Natural killer cell (primary cell): ENCODE data around the gene KCNJ2. TPM values are rescaled to one million over a fixed set of nuclear protein-coding genes. Genes with fewer than 3 reads are reported as not detected.

ENCODE experiments used
- ATAC-seq, 3 donors: fragments of 150-1000 bp in 2 of 3; fragments of 200-7000 bp in 1 of 3; cut with Tn5 transposase; 1 replicate in 1 of 3; 2 replicates in 2 of 3; pipeline ENCODE4 v1.10.0; 2021; ENCODE audit warnings: mild to moderate bottlenecking in 2 of 3, moderate library complexity in 2 of 3
- DNase-seq, 2 donors: peaks; one replicate each; pipeline versions ENCODE4 v3.0.0 to v3.0.0-alpha.2; 2013 to 2021; ENCODE audit warnings: mixed read lengths in 1 of 2
- H3K27ac ChIP-seq: one replicate; pipeline ENCODE4 v1.5.1; 2013; ENCODE audit warnings: mild to moderate bottlenecking, low read length
- H3K27me3 ChIP-seq: one replicate; pipeline ENCODE4 v1.6.1; 2013; ENCODE audit warnings: low read length; ENCODE audit not compliant: control insufficient read depth, insufficient read depth
- H3K36me3 ChIP-seq: one replicate; pipeline ENCODE4 v1.6.1; 2013; ENCODE audit warnings: low read length; ENCODE audit not compliant: control insufficient read depth, insufficient read depth
- H3K4me1 ChIP-seq: one replicate; pipeline ENCODE4 v1.6.1; 2013; ENCODE audit warnings: low read length; ENCODE audit not compliant: control insufficient read depth, insufficient read depth
- H3K4me3 ChIP-seq: one replicate; pipeline ENCODE4 v1.5.1; 2013; ENCODE audit warnings: low read length
- H3K9me3 ChIP-seq: one replicate; pipeline ENCODE4 v1.6.1; 2013; ENCODE audit warnings: low read length; ENCODE audit not compliant: control insufficient read depth, insufficient read depth
- H3K27ac Mint-ChIP-seq, 2 donors: one replicate each; pipeline ENCODE4 v1.8.0; 2022; ENCODE audit warnings: mild to moderate bottlenecking in 2 of 2, mixed read lengths in 2 of 2, moderate library complexity in 1 of 2
- H3K27me3 Mint-ChIP-seq, 2 donors: one replicate each; pipeline ENCODE4 v1.8.0; 2022; ENCODE audit warnings: low read depth in 2 of 2, mixed read lengths in 2 of 2
- H3K36me3 Mint-ChIP-seq: one replicate; pipeline ENCODE4 v1.8.0; 2022; ENCODE audit warnings: mixed read lengths
- H3K4me1 Mint-ChIP-seq, 2 donors: one replicate each; pipeline ENCODE4 v1.8.0; 2022; ENCODE audit warnings: mixed read lengths in 2 of 2
- H3K4me3 Mint-ChIP-seq: one replicate; pipeline ENCODE4 v1.8.0; 2022; ENCODE audit warnings: mild to moderate bottlenecking, moderate library complexity, mixed read lengths
- H3K9me3 Mint-ChIP-seq, 2 donors: one replicate each; pipeline ENCODE4 v1.8.0; 2022; ENCODE audit warnings: mixed read lengths in 2 of 2
- WGBS: methylation state at CpG from one replicate; pipeline ENCODE4 v1.1.7; 2013; ENCODE audit warnings: missing lambda C conversion rate; ENCODE audit not compliant: insufficient coverage; 5-methylcytosine and 5-hydroxymethylcytosine counted together
- intact Hi-C: fragments of 100-400 bp; cut with micrococcal nuclease; formaldehyde crosslinking; loops from one replicate; pipeline ENCODE4 v1.14.2; 2022
- total RNA-seq, 4 donors: library from RNA; stranded (reverse); fragments of 120-200 nt in 1 of 4; gene quantifications; one replicate each; pipeline versions ENCODE4 v1.2.3 to v1.2.4, GENCODE V29; 2013 to 2022
- TF ChIP-seq, protein P1 (sequence below): fragments of 200-600 bp; IDR thresholded peaks from one replicate; pipeline ENCODE4 v1.8.0; 2022; ENCODE audit warnings: antibody characterized with exemption

Gene KCNJ2
- total RNA-seq, 3 donors from 2014 or later (not counting 1 experiment from before 2014, with no cell fraction given): 0.14 to 2.5 TPM; not detected in 1

DNA sequence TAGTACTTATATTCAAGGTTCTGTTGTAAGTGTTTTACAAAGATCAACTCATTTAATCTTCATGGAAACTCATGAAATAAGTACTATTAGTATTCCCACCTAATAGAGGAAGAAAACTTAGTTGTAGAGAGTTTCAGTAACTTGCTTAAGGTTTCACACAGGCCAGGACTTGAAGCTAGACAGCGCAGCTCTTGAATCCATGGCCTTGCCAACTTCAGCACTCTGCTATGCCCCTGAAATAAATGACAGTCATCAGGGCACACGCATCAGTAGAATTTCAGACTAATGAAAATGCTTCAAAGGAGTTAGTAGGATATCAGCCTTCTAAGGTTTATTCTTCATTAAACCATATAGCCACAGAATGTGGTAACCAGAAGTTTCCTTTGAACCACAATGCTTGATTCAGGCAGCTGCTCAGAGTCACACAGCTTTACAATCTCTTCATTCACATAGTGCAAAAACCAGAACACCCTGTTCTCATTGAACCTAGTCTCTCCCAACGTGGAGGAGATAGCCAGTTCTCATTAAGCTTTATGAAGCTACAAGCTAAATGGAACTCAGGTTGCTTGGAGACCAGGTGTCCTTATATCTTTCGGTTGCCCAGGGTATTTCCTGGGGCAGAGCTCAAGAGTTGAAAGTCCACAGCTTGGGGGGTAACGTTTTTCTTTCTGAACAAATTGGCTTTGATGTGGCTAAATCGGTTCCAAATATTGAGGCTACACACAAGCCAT lies 39.7 kb downstream of the KCNJ2 start:
- Histone ChIP-seq H3K36me3 (no peaks in the 10 kb centered on the region), H3K4me1 (no peaks in the 10 kb centered on the region), H3K27ac (no peak overlapping the region), H3K4me3 (no peak overlapping the region), H3K27me3 (no peaks in the 10 kb centered on the region), H3K9me3 (peaks cover 3% of the 10 kb centered on the region)
- peaks cover 0 to 7% of the 10 kb centered on the region in 2 donors for H3K4me1 Mint-ChIP-seq
- no peaks in the 10 kb centered on the region for H3K36me3 Mint-ChIP-seq
- no peak overlapping the region for H3K27ac Mint-ChIP-seq
- WGBS: 64% methylated on average over 6 of the region's 6 CpGs
- ATAC-seq (no peak), DNase-seq (no peak)
- H3K4me3 Mint-ChIP-seq: no peak overlapping the region
- peaks cover 2 to 10% of the 10 kb centered on the region in 2 donors for H3K9me3 Mint-ChIP-seq
- TF ChIP-seq, protein P1, sequence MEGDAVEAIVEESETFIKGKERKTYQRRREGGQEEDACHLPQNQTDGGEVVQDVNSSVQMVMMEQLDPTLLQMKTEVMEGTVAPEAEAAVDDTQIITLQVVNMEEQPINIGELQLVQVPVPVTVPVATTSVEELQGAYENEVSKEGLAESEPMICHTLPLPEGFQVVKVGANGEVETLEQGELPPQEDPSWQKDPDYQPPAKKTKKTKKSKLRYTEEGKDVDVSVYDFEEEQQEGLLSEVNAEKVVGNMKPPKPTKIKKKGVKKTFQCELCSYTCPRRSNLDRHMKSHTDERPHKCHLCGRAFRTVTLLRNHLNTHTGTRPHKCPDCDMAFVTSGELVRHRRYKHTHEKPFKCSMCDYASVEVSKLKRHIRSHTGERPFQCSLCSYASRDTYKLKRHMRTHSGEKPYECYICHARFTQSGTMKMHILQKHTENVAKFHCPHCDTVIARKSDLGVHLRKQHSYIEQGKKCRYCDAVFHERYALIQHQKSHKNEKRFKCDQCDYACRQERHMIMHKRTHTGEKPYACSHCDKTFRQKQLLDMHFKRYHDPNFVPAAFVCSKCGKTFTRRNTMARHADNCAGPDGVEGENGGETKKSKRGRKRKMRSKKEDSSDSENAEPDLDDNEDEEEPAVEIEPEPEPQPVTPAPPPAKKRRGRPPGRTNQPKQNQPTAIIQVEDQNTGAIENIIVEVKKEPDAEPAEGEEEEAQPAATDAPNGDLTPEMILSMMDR: no peak
- intact Hi-C loops: no loop called here
- H3K27me3 Mint-ChIP-seq: no peaks in the 10 kb centered on the region

DNA sequence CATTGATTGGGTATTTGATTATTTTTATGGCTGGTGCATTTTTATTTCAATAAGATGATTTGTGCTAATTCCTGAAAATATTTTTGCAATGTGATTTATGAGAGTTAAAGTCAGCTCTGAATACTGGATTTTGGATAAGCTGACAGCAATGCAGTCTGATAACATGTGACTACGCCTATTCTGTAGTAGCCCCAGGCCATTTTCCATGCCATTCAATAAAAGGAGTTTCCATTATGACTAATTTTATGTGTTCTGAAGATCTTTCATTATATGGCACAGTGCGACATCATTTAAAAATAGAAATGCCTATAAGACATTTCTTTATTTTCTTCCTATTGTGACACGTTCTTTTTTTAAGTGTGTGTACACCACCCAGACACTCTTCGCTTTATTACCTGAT lies 46.3 kb downstream of the KCNJ2 start:
- H3K9me3 Mint-ChIP-seq: peaks cover 8% of the 10 kb centered on the region in 2 donors
- H3K27ac Mint-ChIP-seq: no peak overlapping the region
- H3K9me3 ChIP-seq: peaks cover 4% of the 10 kb centered on the region
- H3K36me3 ChIP-seq: no peaks in the 10 kb centered on the region
- H3K4me1 Mint-ChIP-seq: no peaks in the 10 kb centered on the region
- TF ChIP-seq, protein P1: no peak
- WGBS: 93% methylated on average over 4 of the region's 4 CpGs
- no peak overlapping the region for H3K4me3 Mint-ChIP-seq
- ATAC-seq (no peak), DNase-seq (no peak)
- H3K27me3 ChIP-seq: no peaks in the 10 kb centered on the region
- H3K36me3 Mint-ChIP-seq: no peaks in the 10 kb centered on the region
- intact Hi-C loops: no loop called here
- H3K4me3 ChIP-seq: no peak overlapping the region
- H3K27ac ChIP-seq: no peak overlapping the region
- no peaks in the 10 kb centered on the region for H3K4me1 ChIP-seq
- no peaks in the 10 kb centered on the region for H3K27me3 Mint-ChIP-seq

DNA sequence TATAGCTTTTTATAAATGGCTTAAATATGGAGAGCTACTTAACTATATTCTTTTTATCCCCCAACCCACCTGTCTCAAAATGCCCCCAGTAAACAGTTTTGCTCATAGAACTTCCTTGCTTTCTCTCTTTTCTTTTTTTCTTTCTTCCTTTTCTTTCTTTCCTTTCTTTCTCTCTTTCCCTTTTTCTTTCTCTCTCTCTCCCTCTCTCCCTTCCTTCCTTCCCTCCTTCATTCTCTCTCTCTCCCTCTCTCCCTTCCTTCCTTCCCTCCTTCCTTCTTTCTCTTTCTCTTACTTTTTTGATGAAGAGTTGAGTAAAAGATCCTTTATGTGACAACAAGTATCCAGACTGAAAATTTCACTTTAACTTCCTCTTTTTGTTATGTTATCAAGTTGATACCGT lies 48.2 kb downstream of the KCNJ2 start:
- peaks cover 8% of the 10 kb centered on the region in 2 donors for H3K9me3 Mint-ChIP-seq
- DNase-seq (no peak), ATAC-seq (no peak)
- H3K4me1 ChIP-seq: no peaks in the 10 kb centered on the region
- WGBS: no CpG with 5 or more reads among the region's 1 CpG
- H3K27me3 ChIP-seq: no peaks in the 10 kb centered on the region
- H3K4me3 Mint-ChIP-seq: no peak overlapping the region
- H3K36me3 ChIP-seq: no peaks in the 10 kb centered on the region
- peaks cover 4% of the 10 kb centered on the region for H3K9me3 ChIP-seq
- H3K4me3 ChIP-seq: no peak overlapping the region
- H3K4me1 Mint-ChIP-seq: no peaks in the 10 kb centered on the region
- H3K27ac ChIP-seq: no peak overlapping the region
- H3K36me3 Mint-ChIP-seq: no peaks in the 10 kb centered on the region
- no peaks in the 10 kb centered on the region for H3K27me3 Mint-ChIP-seq
- no peak overlapping the region for H3K27ac Mint-ChIP-seq
- TF ChIP-seq, protein P1: no peak
- intact Hi-C loops: no loop called here

DNA sequence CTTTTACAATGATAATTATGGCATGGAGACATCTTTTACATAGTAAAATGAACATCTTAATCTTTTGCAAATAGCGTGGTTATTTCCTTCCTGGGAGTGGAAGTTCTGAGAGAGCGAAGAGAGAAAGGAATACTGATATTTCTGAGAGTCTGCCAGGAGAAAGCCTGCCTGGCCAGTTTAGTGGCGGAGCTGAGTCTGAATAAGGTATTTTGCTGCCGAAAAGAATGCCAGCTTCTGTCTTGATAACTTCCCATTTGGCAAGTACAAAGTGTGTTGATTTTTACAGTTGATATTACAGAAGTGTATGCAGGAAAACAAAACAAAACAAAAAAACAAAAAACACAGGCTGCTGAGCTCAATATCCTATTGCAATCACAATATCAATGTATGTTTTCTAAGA lies 55.9 kb downstream of the KCNJ2 start:
- no peaks in the 10 kb centered on the region for H3K4me1 ChIP-seq
- Mint-ChIP-seq H3K36me3 (no peaks in the 10 kb centered on the region), H3K9me3 (peaks cover 7 to 8% of the 10 kb centered on the region in 2 donors), H3K27ac (no peak overlapping the region), H3K27me3 (no peaks in the 10 kb centered on the region), H3K4me3 (no peak overlapping the region), H3K4me1 (no peaks in the 10 kb centered on the region)
- H3K36me3 ChIP-seq: no peaks in the 10 kb centered on the region
- DNase-seq (no peak), ATAC-seq (no peak)
- H3K27ac ChIP-seq: no peak overlapping the region
- TF ChIP-seq, protein P1: no peak
- no peaks in the 10 kb centered on the region for H3K9me3 ChIP-seq
- intact Hi-C loops: no loop called here
- 87% methylated on average over 4 of the region's 4 CpGs for WGBS
- no peaks in the 10 kb centered on the region for H3K27me3 ChIP-seq
- no peak overlapping the region for H3K4me3 ChIP-seq
